Gastrocnemius medialis (tissue), 4 donors: ENCODE results near the gene PTPRN2. TPM values are rescaled to one million over a fixed set of nuclear protein-coding genes. Genes with fewer than 3 reads are reported as not detected.
"Not testable (repeated sequence)": the region's sequence is repeated elsewhere in the genome, so short reads cannot be mapped to it uniquely, and the experiment has no call there.

Experiments
- ATAC-seq, 2 donors: fragments of 150-250 bp; one replicate each; pipeline ENCODE4 v1.9.1; 2016
- DNase-seq, 2 donors: peaks; one replicate each; pipeline ENCODE4 v3.0.0-alpha.2; 2019
- H3K27ac ChIP-seq, 4 donors: fragments of 200-600 bp; sonication (generic); 1 replicate in 1 of 4; 2 replicates in 3 of 4; pipeline ENCODE4 v1.5.1; 2016 to 2018; ENCODE audit warnings: mild to moderate bottlenecking in 2 of 4, moderate library complexity in 1 of 4
- H3K27me3 ChIP-seq, 3 donors: fragments of 200-600 bp; sonication (generic) in 2 of 3; 1 replicate in 1 of 3; 2 replicates in 2 of 3; pipeline versions ENCODE4 v1.5.1 to v1.6.0; 2016 to 2019; ENCODE audit warnings: mild to moderate bottlenecking in 1 of 3, moderate library complexity in 1 of 3
- H3K36me3 ChIP-seq, 2 donors: fragments of 200-600 bp; sonication (generic) in 1 of 2; one replicate each; pipeline ENCODE4 v1.5.1; 2017 to 2018
- H3K4me1 ChIP-seq, 2 donors: fragments of 200-600 bp; sonication (generic) in 1 of 2; one replicate each; pipeline ENCODE4 v1.5.1; 2016 to 2017; ENCODE audit warnings: mild to moderate bottlenecking in 2 of 2
- H3K4me3 ChIP-seq, 4 donors: fragments of 200-600 bp; sonication (generic) in 3 of 4; 1 replicate in 1 of 4; 2 replicates in 3 of 4; pipeline ENCODE4 v1.5.1; 2016 to 2019; ENCODE audit warnings: mild to moderate bottlenecking in 2 of 4
- H3K9me3 ChIP-seq, 3 donors: fragments of 200-600 bp; sonication (generic) in 2 of 3; 1 replicate in 1 of 3; 2 replicates in 2 of 3; pipeline ENCODE4 v1.5.1; 2016 to 2019
- CTCF ChIP-seq, 5 experiments: fragments of 450-650 bp in 3 of 5; fragments of 200-600 bp in 2 of 5; sonication (generic) in 2 of 5; IDR thresholded peaks in 4 of 5; conservative IDR thresholded peaks in 1 of 5; 1 replicate in 4 of 5; 2 replicates in 1 of 5; pipeline ENCODE4 v1.5.1; 2016 to 2019; ENCODE audit warnings: antibody characterized with exemption in 5 of 5, mild to moderate bottlenecking in 3 of 5, moderate library complexity in 3 of 5
- POLR2A ChIP-seq, 2 donors: fragments of 450-650 bp; IDR thresholded peaks; one replicate each; pipeline ENCODE4 v1.6.1; 2017; ENCODE audit warnings: antibody characterized with exemption in 2 of 2, mild to moderate bottlenecking in 2 of 2, moderate library complexity in 2 of 2
- in situ Hi-C, 4 donors: fragments of 200-750 bp; cut with MboI; loops; one replicate each; pipeline versions ENCODE4 v1.15.0 to v1.8.0; 2017; ENCODE audit warnings: low sequenced_read_pairs in 4 of 4
- intact Hi-C: fragments of 100-400 bp; cut with DNase I; formaldehyde crosslinking; loops from one replicate; pipeline ENCODE4 v1.15.1; 2023; ENCODE audit warnings: low total_unique reads
- total RNA-seq, 4 donors: library from RNA; depleted of rRNA; stranded (reverse); fragments of >200 nt; gene quantifications; one replicate each; pipeline versions ENCODE4 v1.1.0 to v1.2.3, GENCODE V29; 2016

PTPRN2 gene
- total RNA-seq, 4 donors from 2014 or later, result 0.66 to 0.85 (median 0.81) TPM

GRCh38 chr7:157502701-157503111, 1084.9 kb downstream of the PTPRN2 start:
- H3K4me1 ChIP-seq, result no peaks in the 10 kb centered on the region
- TF ChIP-seq CTCF (IDR thresholded peaks at IDR 0.05 in 4 of 5, conservative IDR thresholded peaks at IDR 0.05 in 1 of 5) (no peak), POLR2A (IDR thresholded peaks at IDR 0.05) (no peak)
- ATAC-seq (no peak), DNase-seq (no peak)
- H3K36me3 ChIP-seq, result no peaks in the 10 kb centered on the region
- in situ Hi-C loops (no loop called here), intact Hi-C loops (no loop called here)
- H3K4me3 ChIP-seq, result peak overlapping the region in 1 of 4 donors; percentile 16
- no peaks in the 10 kb centered on the region for H3K9me3 ChIP-seq
- peaks cover 0 to 8% (median 0%) of the 10 kb centered on the region in 3 donors for H3K27me3 ChIP-seq
- no peak overlapping the region for H3K27ac ChIP-seq

- H3K27ac ChIP-seq, result no peak overlapping the region
- intact Hi-C loops (no loop called here), in situ Hi-C loops (no loop called here)
- TF ChIP-seq CTCF (IDR thresholded peaks at IDR 0.05 in 4 of 5, conservative IDR thresholded peaks at IDR 0.05 in 1 of 5) (no peak), POLR2A (IDR thresholded peaks at IDR 0.05) (no peak)
- no peaks in the 10 kb centered on the region for H3K27me3 ChIP-seq
- H3K36me3 ChIP-seq, result no peaks in the 10 kb centered on the region
- DNase-seq (no peak), ATAC-seq (no peak)
- H3K9me3 ChIP-seq, result no peaks in the 10 kb centered on the region
- H3K4me3 ChIP-seq, result no peak overlapping the region
- no peaks in the 10 kb centered on the region for H3K4me1 ChIP-seq
Observed at GRCh38 chr7:157501581-157501980, 1086.0 kb downstream of the PTPRN2 start.

DNA sequence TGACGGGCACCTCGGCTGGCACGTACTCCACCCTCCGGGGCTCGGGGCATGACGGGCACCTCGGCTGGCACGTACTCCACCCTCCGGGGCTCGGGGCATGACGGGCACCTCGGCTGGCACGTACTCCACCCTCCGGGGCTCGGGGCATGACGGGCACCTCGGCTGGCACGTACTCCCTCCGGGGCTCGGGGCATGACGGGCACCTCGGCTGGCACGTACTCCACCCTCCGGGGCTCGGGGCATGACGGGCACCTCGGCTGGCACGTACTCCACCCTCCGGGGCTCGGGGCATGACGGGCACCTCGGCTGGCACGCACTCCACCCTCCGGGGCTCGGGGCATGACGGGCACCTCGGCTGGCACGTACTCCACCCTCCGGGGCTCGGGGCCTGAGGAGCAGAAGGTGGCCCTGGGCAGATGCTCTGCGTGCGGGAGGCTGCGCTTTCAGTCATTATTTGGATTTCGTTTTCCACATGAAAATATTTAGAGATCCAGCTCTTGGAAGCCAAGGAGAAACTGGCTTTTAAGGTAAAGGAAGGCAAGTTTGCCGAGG, 1086.6 kb downstream of the PTPRN2 start:
- H3K4me1 ChIP-seq, in situ Hi-C loops, H3K4me3 ChIP-seq, H3K27me3 ChIP-seq, intact Hi-C loops, H3K27ac ChIP-seq, H3K36me3 ChIP-seq, H3K9me3 ChIP-seq, DNase-seq, ATAC-seq: not testable (repeated sequence)

- in situ Hi-C loops (no loop called here), intact Hi-C loops (no loop called here)
- TF ChIP-seq CTCF (IDR thresholded peaks at IDR 0.05 in 4 of 5, conservative IDR thresholded peaks at IDR 0.05 in 1 of 5) (no peak), POLR2A (IDR thresholded peaks at IDR 0.05) (no peak)
- H3K9me3 ChIP-seq, result no peaks in the 10 kb centered on the region
- no peak for ATAC-seq
- H3K4me3 ChIP-seq, result no peak overlapping the region
- no peaks in the 10 kb centered on the region for H3K36me3 ChIP-seq
- H3K27ac ChIP-seq, result no peak overlapping the region
- H3K4me1 ChIP-seq, result no peaks in the 10 kb centered on the region
- H3K27me3 ChIP-seq, result no peaks in the 10 kb centered on the region
- DNase-seq, result no peak
Observed at GRCh38 chr7:157500171-157500960, 1087.3 kb downstream of the PTPRN2 start.

- in situ Hi-C loops, result no loop called here
- H3K27ac ChIP-seq, result no peak overlapping the region
- ATAC-seq (no peak), DNase-seq (no peak)
- H3K9me3 ChIP-seq, result no peaks in the 10 kb centered on the region
- H3K27me3 ChIP-seq, result no peaks in the 10 kb centered on the region
- H3K4me1 ChIP-seq, result no peaks in the 10 kb centered on the region
- intact Hi-C loops, result no loop called here
- no peak overlapping the region for H3K4me3 ChIP-seq
- TF ChIP-seq CTCF (IDR thresholded peaks at IDR 0.05 in 4 of 5, conservative IDR thresholded peaks at IDR 0.05 in 1 of 5) (no peak), POLR2A (IDR thresholded peaks at IDR 0.05) (no peak)
- H3K36me3 ChIP-seq, result no peaks in the 10 kb centered on the region
Observed at GRCh38 chr7:157499835-157500153, 1087.8 kb downstream of the PTPRN2 start.
